ENCODE results near the gene LTB4R. TPM values are rescaled to one million over a fixed set of nuclear protein-coding genes. Genes with fewer than 3 reads are reported as not detected.
A peak's percentile ranks its signal among the peaks of the same experiment; 100 is the strongest.
"Not testable (repeated sequence)": the region's sequence is repeated elsewhere in the genome, so short reads cannot be mapped to it uniquely, and the experiment has no call there.

LTB4R gene
- total RNA-seq, 2 donors from 2014 or later: 6.4 to 6.6 TPM

- no peak for TF ChIP-seq CTCF (conservative IDR thresholded peaks at IDR 0.05)
- H3K27ac Mint-ChIP-seq: no peak overlapping the region
- H3K36me3 Mint-ChIP-seq (ENCODE audit: low read depth): no peaks in the 10 kb centered on the region
- no peak overlapping the region for H3K4me3 Mint-ChIP-seq
- 81 to 91% methylated on average over 6 to 9 of the region's 9 CpGs for WGBS, 2 experiments (ENCODE audit: insufficient coverage in 1 of 2, insufficient read length in 1 of 2)
- H3K9me3 ChIP-seq (ENCODE audit: control insufficient read depth, low read length): no peaks in the 10 kb centered on the region
- H3K4me3 ChIP-seq (ENCODE audit: low read length): no peak overlapping the region
- no peak overlapping the region for H3K9ac ChIP-seq (ENCODE audit: extremely low read depth, low read length, poor library complexity, severe bottlenecking)
- H3K27me3 ChIP-seq (ENCODE audit: control insufficient read depth, insufficient read depth, low read length, poor library complexity, severe bottlenecking): peaks cover 20% of the 10 kb centered on the region
- peaks cover 2% of the 10 kb centered on the region for H3K4me1 Mint-ChIP-seq
- H3K4me1 ChIP-seq (ENCODE audit: control insufficient read depth, insufficient read depth, low read length): no peaks in the 10 kb centered on the region
- no peaks in the 10 kb centered on the region for H3K9me3 Mint-ChIP-seq
- peaks cover 71% of the 10 kb centered on the region for H3K27me3 Mint-ChIP-seq (ENCODE audit: insufficient read depth)
- no peak overlapping the region for H3K27ac ChIP-seq (ENCODE audit: low read depth, low read length)
- no peaks in the 10 kb centered on the region for H3K36me3 ChIP-seq (ENCODE audit: control insufficient read depth, insufficient read depth, low read length)
- DNase-seq: no peak
These were observed 14.7 kb downstream of the LTB4R start for GRCh38 chr14:24325963-24326362.

- H3K4me1 Mint-ChIP-seq: peaks cover 4% of the 10 kb centered on the region
- Histone ChIP-seq H3K4me3 (ENCODE audit: low read length) (no peak overlapping the region), H3K36me3 (ENCODE audit: control insufficient read depth, insufficient read depth, low read length) (no peaks in the 10 kb centered on the region), H3K27ac (ENCODE audit: low read depth, low read length) (no peak overlapping the region), H3K27me3 (ENCODE audit: control insufficient read depth, insufficient read depth, low read length, poor library complexity, severe bottlenecking) (peaks cover 33% of the 10 kb centered on the region), H3K9me3 (ENCODE audit: control insufficient read depth, low read length) (no peaks in the 10 kb centered on the region), H3K4me1 (ENCODE audit: control insufficient read depth, insufficient read depth, low read length) (no peaks in the 10 kb centered on the region), H3K9ac (ENCODE audit: extremely low read depth, low read length, poor library complexity, severe bottlenecking) (no peak overlapping the region)
- peaks cover 78% of the 10 kb centered on the region for H3K27me3 Mint-ChIP-seq (ENCODE audit: insufficient read depth)
- WGBS, 2 experiments (ENCODE audit: insufficient coverage in 1 of 2, insufficient read length in 1 of 2): 91 to 100% methylated on average over 2 of the region's 2 CpGs
- DNase-seq: no peak
- H3K36me3 Mint-ChIP-seq (ENCODE audit: low read depth): no peaks in the 10 kb centered on the region
- no peak overlapping the region for H3K4me3 Mint-ChIP-seq
- TF ChIP-seq CTCF (conservative IDR thresholded peaks at IDR 0.05): no peak
- H3K9me3 Mint-ChIP-seq: no peaks in the 10 kb centered on the region
- no peak overlapping the region for H3K27ac Mint-ChIP-seq
These were observed 16.0 kb downstream of the LTB4R start for GRCh38 chr14:24327303-24327702.

- H3K9ac ChIP-seq (ENCODE audit: extremely low read depth, low read length, poor library complexity, severe bottlenecking); H3K4me3 Mint-ChIP-seq; H3K27ac Mint-ChIP-seq; H3K36me3 ChIP-seq (ENCODE audit: control insufficient read depth, insufficient read depth, low read length); H3K4me1 Mint-ChIP-seq; H3K4me3 ChIP-seq (ENCODE audit: low read length); H3K4me1 ChIP-seq (ENCODE audit: control insufficient read depth, insufficient read depth, low read length); H3K27ac ChIP-seq (ENCODE audit: low read depth, low read length); H3K9me3 Mint-ChIP-seq; H3K9me3 ChIP-seq (ENCODE audit: control insufficient read depth, low read length); H3K36me3 Mint-ChIP-seq (ENCODE audit: low read depth): not testable (repeated sequence)
- TF ChIP-seq CTCF (conservative IDR thresholded peaks at IDR 0.05): peak; percentile 77
- H3K27me3 ChIP-seq (ENCODE audit: control insufficient read depth, insufficient read depth, low read length, poor library complexity, severe bottlenecking): peaks cover 39% of the 10 kb centered on the region
- peak; percentile 72 for DNase-seq
- 0 to 13% methylated on average over 1 to 9 of the region's 9 CpGs for WGBS, 2 experiments (ENCODE audit: insufficient coverage in 1 of 2, insufficient read length in 1 of 2)
- H3K27me3 Mint-ChIP-seq (ENCODE audit: insufficient read depth): peaks cover 81% of the 10 kb centered on the region
These were observed 16.6 kb downstream of the LTB4R start for GRCh38 chr14:24327914-24328313.

Data from endodermal cell (in vitro differentiated cells).